Myocyte (in vitro differentiated cells): ENCODE results near the gene CLMN. TPM values are rescaled to one million over a fixed set of nuclear protein-coding genes. Genes with fewer than 3 reads are reported as not detected.

Source experiments
- DNase-seq: peaks from one replicate; pipeline ENCODE4 v3.0.0-alpha.2; 2012; ENCODE audit warnings: low read depth
- total RNA-seq: library from RNA; depleted of rRNA; stranded (reverse); fragments of >200 nt; gene quantifications from 2 replicates; pipeline ENCODE4 v1.2.3, GENCODE V29; 2014

CLMN gene
- total RNA-seq, 1 donor from 2014 or later = 0.99 TPM

GRCh38 chr14:95341564-95341963 is 21.9 kb upstream of the CLMN start:
- no peak for DNase-seq

- no peak for DNase-seq
Measured at GRCh38 chr14:95341115-95341514, 21.4 kb upstream of the CLMN start.

GRCh38 chr14:95340201-95340697 is 20.5 kb upstream of the CLMN start:
- DNase-seq = peak; percentile 13

- DNase-seq = no peak
Measured at GRCh38 chr14:95339301-95339865, 19.7 kb upstream of the CLMN start.

GRCh38 chr14:95338436-95338835 is 18.7 kb upstream of the CLMN start:
- DNase-seq = no peak

GRCh38 chr14:95337041-95337595 is 17.4 kb upstream of the CLMN start:
- DNase-seq = no peak

GRCh38 chr14:95336192-95336760 is 16.6 kb upstream of the CLMN start:
- no peak for DNase-seq

GRCh38 chr14:95335071-95335470 is 15.4 kb upstream of the CLMN start:
- no peak for DNase-seq

- no peak for DNase-seq
Measured at GRCh38 chr14:95334044-95334443, 14.3 kb upstream of the CLMN start.

GRCh38 chr14:95332641-95333040 is 12.9 kb upstream of the CLMN start:
- DNase-seq = no peak

GRCh38 chr14:95331708-95332408 is 12.2 kb upstream of the CLMN start:
- DNase-seq = no peak

- no peak for DNase-seq
Measured at GRCh38 chr14:95330591-95331370, 11.1 kb upstream of the CLMN start.

GRCh38 chr14:95329941-95330340 is 10.2 kb upstream of the CLMN start:
- DNase-seq = no peak

- no peak for DNase-seq
Measured at GRCh38 chr14:95328729-95329503, 9.2 kb upstream of the CLMN start.

- no peak for DNase-seq
Measured at GRCh38 chr14:95327558-95328374, 8.1 kb upstream of the CLMN start.

GRCh38 chr14:95326987-95327386 is 7.3 kb upstream of the CLMN start:
- no peak for DNase-seq

GRCh38 chr14:95323917-95324316 is 4.2 kb upstream of the CLMN start:
- DNase-seq = no peak

GRCh38 chr14:95323361-95323760 is 3.7 kb upstream of the CLMN start:
- DNase-seq = no peak

- DNase-seq = no peak
Measured at GRCh38 chr14:95322651-95323050, 2.9 kb upstream of the CLMN start.
